C1 segment of cervical spinal cord (tissue), 14 donors: Measurements from ENCODE around the gene CITED4.
A peak's percentile ranks its signal among the peaks of the same experiment; 100 is the strongest.
"Not testable (repeated sequence)": the region's sequence is repeated elsewhere in the genome, so short reads cannot be mapped to it uniquely, and the experiment has no call there.

Experiments used
- DNase-seq, 14 donors: peaks; one replicate each; lab custom pipeline; 2025; lab: John Stamatoyannopoulos, UW

Gene CITED4

GRCh38 chr1:40862008-40862863 is at the start of gene CITED4:
Gene CITED4, minus strand, starts transcription at chr1:40862363. Its CDS starts 236 bp downstream, at chr1:40862127.
- peak; percentile 51 to 92 (median 81) for DNase-seq

DNA sequence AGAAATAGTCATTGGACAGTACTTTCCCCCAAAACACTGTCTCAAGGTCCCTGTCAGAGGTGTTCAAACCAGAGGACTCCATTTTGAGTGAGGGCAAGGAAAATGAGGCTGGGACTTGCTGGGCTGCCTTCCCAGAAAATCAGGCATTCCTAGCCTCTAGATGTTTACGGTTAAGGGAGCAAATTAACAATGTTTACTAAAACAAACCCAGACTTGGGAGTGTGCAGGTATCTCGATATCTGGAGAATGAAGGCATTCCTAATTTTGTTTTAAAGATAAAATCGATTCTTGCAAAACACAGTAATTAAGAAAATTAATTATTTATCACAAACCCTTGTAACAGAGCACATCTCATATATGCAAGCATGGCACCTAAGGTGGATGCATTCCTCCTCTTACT is 48.9 kb upstream of the CITED4 start:
- DNase-seq, result no peak

DNA sequence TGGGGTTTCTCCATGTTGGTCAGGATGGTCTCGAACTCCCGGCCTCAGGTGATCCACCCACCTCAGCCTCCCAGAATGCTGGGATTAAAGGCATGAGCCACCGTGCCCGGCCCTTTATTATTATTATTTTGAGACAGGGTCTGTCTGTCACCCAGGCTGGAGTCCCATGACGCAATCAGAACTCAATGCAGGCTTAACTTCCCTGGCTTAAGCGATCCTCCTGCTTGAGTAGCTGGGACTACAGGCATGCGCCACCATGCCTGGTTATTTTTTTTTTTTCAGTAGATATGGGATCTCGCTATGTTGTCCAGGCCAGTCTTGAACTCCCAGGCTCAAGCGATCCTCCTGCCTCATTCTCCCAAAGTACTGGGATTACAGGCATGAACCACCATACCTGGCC is 47.1 kb upstream of the CITED4 start:
- DNase-seq, result no peak

DNA sequence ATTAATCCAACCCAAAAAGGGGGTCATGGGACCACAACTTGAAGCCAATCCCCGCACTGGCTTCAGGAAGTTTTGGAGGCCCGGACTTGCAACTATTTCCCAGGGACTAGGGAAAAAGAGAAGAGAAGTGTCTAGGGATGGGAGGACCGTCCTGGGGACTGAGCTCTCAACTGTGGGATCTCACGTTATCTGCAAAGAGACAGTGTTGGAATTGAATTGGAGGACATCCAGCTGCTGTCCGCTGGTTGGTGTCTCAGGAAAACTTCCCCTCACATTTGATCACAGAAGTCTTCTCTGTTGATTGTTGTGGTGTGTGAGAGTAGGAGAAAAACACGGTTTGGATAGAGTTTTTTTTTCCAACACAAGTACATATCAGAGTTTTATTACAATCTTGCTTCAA is 46.2 kb upstream of the CITED4 start:
- no peak for DNase-seq

DNA sequence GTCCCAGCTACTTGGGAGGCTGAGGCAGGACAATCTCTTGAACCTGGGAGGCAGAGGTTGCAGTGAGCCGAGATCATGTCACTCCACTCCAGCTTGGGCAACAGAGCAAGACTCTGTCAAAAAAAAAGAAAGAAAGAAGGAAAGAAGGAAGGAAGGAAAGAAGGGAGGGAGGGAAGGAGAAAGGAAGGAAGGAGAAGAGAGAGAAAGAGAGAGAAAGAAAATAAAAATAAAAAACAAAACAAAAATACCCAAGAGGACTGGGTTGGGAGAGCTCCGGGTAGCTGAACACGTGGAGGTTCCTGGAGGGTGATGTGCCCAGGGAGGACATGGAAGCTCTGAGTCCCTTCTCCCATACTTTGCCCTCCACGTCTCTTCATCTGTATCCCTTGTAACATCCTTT is 45.7 kb upstream of the CITED4 start:
- DNase-seq, result no peak

DNA sequence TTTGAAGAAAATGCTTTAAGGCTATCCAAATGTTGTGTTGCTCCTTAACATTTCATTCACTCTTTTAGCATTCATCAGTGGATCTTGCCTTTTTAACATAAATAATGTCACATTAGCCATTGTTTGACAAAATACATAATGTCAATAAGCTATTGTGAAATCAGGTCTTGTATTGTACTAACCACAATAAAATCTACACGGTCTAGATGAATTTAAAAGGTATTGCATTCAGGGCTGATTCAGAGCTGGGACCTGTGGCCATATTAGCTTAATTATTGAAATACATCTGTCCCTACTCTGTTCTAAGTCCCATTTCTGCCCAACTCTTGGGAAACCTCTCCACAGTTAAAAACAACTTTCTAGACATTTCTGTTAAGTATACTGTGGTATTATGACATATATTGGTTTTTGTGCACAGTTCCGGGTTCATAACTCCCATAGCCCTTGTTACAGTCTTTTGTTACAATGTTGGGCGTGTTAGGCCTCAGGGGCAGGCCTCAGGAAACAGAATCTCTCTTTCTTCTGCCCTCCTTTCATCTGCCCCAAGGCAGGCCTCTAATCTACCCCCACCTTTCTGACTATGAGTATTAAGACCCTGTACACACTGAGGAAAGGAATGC is 44.7 kb upstream of the CITED4 start:
- DNase-seq, result no peak

- DNase-seq, result no peak
Measured at GRCh38 chr1:40905061-40905460, 42.9 kb upstream of the CITED4 start.

- DNase-seq, result no peak
Measured at GRCh38 chr1:40903106-40903505, 40.9 kb upstream of the CITED4 start.

DNA sequence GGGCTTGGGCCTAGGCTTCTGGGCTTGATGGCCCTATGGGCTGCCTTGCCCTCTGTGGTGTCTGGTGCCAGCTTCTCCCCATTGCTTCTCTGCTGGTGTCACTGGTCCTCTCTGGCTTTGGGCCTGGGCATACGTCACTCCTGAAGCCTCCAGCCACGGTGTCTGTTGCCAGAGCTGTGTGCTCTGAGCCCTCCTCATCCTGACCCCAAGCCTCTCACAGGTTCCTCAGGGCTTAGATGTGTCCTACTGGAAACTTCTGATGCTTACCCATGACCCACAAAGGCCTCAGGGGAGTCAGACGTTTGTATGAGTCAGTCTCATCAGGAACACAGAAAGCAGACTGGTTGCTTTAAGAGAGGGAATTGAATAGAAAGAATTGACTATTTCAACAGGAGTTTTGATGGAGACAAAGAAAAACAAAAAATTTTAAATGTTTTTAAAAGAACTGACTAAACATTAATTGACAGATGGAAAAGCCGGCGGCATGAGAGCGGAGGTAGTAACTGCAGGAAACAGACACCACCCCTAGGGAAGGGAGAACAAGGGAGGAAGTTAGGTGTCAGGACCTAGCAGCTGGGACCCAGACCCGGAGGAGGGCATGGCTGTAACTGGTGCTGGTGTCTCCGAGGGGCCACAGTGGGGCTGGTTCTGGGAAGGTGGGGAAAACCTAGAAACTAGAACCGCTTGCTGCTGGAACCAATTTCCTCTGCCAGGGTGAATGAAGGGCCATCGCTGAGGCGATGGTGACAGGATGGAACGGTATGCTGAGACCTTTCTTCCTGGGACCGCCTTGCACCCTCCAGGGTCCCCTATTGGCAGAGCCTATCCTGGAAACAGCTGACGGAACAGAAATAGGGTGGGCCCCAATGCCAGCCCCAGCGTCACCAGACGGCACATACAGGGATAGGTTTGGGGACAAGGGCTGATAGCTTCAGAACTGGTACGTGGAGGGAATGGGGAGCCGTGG is 40.0 kb upstream of the CITED4 start:
- peak in 1 of 14 donors; percentile 55 for DNase-seq

- DNase-seq, result no peak
Measured at GRCh38 chr1:40899230-40899870, 37.2 kb upstream of the CITED4 start.

- no peak for DNase-seq
Measured at GRCh38 chr1:40898431-40898901, 36.3 kb upstream of the CITED4 start.

GRCh38 chr1:40897513-40897912 is 35.4 kb upstream of the CITED4 start:
- no peak for DNase-seq

DNA sequence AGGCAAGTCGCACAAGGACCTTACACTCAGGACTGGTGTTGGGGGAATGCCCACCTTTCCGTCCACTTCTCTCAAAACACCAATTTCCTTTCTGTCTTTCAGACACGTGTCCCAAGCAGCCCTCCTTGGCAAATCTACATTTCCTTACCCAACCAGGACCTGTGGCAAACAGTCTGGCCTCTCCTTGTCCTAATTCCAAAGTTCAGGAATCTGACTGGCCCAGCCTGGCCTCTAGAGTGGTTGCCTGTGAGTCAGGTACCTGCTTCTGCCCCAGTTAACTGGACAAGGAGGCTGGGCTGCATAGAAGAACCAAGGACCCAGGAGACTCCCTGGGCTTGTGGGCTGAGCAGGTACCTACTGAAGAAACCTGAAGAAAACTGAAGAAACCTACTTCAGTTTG is 34.3 kb upstream of the CITED4 start:
- DNase-seq, result no peak

DNA sequence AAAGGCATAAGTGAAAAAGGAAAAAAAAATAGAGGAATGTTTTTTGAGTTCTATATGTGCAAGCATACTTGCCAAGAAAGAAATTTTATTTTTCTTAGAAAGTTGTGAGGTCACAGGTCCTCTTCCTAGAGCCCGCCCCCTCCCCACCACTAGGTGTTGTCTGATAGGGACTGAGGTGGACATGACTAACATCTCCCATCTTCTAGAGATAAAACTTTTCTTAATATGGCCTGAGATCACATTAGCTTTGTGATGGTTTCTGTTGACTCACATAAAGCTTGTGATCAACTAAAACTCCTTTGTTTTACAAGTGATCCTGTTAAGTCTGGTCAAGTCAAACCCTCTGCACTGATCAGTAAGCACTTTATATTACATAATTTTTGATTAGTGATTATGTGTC is 33.4 kb upstream of the CITED4 start:
- DNase-seq, result no peak

DNA sequence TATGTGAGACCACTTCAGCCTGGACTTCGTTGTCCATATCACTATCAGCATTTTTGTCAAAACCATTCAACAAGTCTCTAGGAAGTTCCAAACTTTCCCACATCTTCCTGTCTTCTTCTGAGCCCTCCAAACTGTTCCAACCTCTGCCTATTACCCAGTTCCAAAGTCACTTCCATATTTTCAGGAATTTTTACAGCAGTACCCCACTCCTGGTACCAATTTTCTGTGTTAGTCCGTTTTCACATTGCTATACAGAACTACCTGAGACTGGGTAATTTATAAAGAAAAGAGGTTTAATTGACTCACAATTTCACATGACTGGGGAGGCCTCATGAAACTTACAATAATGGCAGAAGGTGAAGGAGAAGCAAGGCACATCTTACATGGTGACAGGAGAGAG is 32.7 kb upstream of the CITED4 start:
- not testable (repeated sequence) for DNase-seq

GRCh38 chr1:40894455-40894854 is 32.3 kb upstream of the CITED4 start:
- no peak for DNase-seq

DNA sequence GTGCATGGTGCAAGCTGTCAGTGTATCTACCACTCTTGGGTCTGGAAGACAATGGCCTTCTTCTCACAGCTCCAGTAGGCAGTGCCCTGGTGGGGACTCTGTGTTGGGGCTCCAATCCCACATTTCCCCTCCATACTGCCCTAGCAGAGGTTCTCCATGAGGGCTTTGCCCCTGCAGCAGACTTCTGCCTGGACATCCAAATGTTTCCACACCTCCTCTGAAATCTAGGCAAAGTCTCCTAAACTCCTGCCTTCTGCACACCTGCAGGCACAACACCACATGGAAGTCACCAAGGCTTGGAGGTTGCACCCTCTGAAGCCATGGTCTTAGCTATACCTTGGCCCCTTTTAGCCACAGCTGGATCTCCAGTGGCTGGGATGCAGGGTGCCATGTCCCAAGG is 31.8 kb upstream of the CITED4 start:
- no peak for DNase-seq

DNA sequence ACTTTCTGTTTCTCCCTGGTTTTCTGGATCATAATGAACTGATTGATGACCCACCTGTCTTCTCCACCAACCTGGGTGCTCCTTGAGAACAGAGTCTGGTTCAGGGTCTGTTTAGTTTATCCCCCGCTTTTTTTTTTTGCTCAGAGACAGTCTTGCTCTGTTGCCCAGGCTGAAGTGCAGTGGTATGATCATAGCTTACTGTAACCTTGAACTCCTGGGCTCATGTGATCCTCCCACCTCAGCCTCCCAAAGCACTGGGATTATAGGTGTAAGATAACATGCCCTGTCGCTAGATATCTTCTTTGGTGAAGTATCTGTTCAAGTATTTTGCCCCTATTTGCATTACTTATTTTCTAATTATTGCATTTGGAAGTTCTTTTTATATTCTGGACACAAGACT is 30.2 kb upstream of the CITED4 start:
- DNase-seq, result no peak

DNA sequence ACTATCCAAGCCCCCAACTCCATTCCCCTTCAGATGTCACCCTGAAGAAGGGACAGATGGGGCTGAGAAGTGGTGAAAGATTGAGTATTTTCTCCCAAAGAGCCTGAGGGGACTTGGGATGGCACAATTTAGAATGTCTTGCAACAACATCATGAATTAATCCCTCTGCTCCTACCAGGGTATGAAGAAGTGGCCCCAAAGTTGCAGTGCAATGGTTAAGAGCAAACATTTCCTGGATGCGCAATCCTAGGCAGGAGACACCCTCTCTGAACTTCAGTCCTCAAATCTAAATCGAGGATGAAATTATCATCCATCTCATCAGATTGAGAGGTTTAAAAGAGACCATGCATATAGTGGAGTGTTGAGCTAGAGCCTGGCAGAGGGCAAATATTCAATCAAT is 28.6 kb upstream of the CITED4 start:
- no peak for DNase-seq

- DNase-seq, result no peak
Measured at GRCh38 chr1:40887652-40888051, 25.5 kb upstream of the CITED4 start.

DNA sequence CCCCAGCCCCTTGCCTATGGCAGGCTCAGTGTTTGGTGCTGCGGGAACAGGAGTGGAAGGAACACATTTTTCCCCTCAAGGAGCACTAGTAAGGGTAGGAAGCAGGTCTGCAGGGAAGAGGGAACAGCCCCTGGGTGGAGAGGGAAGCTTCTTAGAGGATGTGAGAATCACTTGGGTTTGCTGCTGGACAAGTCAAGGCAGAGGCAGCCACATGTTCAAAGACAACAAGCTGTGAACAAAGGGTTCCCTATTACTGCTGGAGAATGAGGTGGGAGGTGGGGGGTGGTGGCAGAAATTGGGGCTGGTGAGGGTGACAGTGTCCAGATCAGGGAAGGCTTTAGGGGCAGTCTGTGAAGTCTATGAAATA is 24.8 kb upstream of the CITED4 start:
- no peak for DNase-seq
